Activated T-helper 2 cell treated with anti-CD3 and anti-CD28 coated beads, Interferon-gamma antibody, Interleukin-2, Interleukin-4, amounts not matched to agents 10 μg/mL and 5 μg/mL and 100 μg/mL, durations not matched to agents 14 hours and 24 hours and 36 hours (primary cell): ENCODE data around the gene AKT1S1. TPM values are rescaled to one million over a fixed set of nuclear protein-coding genes. Genes with fewer than 3 reads are reported as not detected.

ENCODE experiments used
- DNase-seq: peaks from one replicate; pipeline ENCODE4 v3.0.0; 2021; ENCODE audit warnings: low spot score
- H3K27ac Mint-ChIP-seq: one replicate; pipeline ENCODE4 v1.8.0; 2021; ENCODE audit warnings: mixed read lengths
- H3K27me3 Mint-ChIP-seq: one replicate; pipeline ENCODE4 v1.8.0; 2021; ENCODE audit warnings: low read depth, mixed read lengths
- H3K36me3 Mint-ChIP-seq: one replicate; pipeline ENCODE4 v1.8.0; 2021; ENCODE audit warnings: low read depth, mixed read lengths
- H3K4me1 Mint-ChIP-seq: one replicate; pipeline ENCODE4 v1.8.0; 2021; ENCODE audit warnings: low read depth, mixed read lengths
- H3K4me3 Mint-ChIP-seq: one replicate; pipeline ENCODE4 v1.8.0; 2021; ENCODE audit warnings: low read depth, mild to moderate bottlenecking, moderate library complexity, mixed read lengths
- H3K9me3 Mint-ChIP-seq: one replicate; pipeline ENCODE4 v1.8.0; 2021; ENCODE audit warnings: mixed read lengths
- intact Hi-C: fragments of 100-400 bp; cut with micrococcal nuclease; formaldehyde crosslinking; loops from one replicate; pipeline ENCODE4 v1.15.1; 2023
- total RNA-seq: library from RNA; stranded (reverse); gene quantifications from 2 replicates; pipeline ENCODE4 v1.2.3, GENCODE V29; 2022

Gene AKT1S1
- total RNA-seq, 1 donor from 2014 or later = 29.7 TPM

DNA sequence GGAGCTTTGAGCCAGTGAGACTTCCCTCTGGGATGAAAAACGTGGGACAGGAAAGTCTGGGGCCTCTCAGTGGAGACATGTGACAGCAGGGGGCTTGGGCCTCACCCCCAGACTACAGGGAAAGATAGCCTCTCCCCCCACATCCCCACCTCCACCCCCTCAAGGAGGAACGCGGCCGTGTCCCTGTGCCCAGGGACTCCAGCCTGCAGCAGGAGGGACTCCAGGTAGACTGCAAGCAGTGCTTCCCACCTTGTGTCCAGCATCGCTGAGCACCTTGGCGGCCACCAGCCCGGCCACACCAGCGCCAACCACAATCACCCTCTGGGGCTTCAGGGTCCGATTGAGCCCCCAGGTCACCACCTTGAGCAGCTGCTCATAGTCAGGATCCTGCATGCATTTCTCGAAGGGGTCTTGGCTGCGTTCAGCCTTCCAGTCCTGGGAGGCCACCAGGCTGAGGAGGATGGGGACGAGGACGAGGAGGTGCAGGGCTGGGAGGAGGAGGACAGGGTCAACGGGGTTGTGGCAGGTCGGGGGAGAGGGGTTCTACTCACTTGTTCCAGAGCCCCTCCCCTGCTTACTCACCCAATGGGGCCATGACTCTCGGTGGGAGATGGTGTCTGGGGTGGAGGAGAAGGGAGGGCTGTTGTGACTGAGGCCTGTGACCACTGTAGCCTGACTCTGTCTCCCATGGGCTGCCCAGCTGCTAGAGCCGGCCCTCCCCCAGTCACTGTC is 18.6 kb upstream of the AKT1S1 start:
- peaks cover 30% of the 10 kb centered on the region for H3K4me1 Mint-ChIP-seq

DNA sequence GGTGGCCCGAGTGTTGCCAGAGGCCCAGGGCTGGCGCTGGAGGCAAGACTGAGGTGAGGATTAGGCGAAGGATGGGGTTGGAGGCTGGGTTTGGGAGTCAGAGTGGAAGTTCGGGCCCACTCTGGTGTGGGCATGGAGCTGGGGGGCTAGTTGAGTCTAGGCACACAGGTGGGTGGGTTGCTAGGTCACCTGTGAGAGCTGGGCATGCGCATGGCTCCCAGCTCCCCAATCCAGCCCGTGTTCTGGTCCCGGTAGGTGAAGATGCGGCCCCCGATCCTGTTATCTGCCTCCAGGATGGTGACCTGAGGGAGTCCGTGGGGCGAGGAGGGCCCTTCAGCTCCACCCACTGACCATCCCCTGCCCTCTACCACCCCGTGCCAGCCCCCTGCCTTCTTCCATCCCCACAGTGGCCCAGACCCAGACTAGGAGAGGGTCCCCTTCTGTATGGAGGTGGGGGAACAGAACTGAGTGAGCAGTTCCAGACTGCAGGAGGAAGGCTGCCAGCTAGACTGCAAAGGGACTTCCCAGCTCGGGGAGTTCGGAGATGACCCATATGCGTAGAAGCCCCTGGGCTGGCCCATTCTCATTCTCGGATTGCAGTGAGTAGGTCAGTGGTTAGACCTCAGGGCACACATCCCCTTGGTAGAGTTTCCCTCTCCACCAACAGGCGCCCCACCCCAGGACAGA is 17.9 kb upstream of the AKT1S1 start:
- H3K4me3 Mint-ChIP-seq = peak overlapping the region; percentile 73
- peaks cover 31% of the 10 kb centered on the region for H3K4me1 Mint-ChIP-seq
- H3K9me3 Mint-ChIP-seq = no peaks in the 10 kb centered on the region
- intact Hi-C loops = no loop called here
- H3K36me3 Mint-ChIP-seq = peaks cover 9% of the 10 kb centered on the region
- no peak for DNase-seq
- H3K27me3 Mint-ChIP-seq = no peaks in the 10 kb centered on the region
- H3K27ac Mint-ChIP-seq = peak overlapping the region; percentile 87

More for the DNA sequence above, 18.6 kb upstream of the AKT1S1 start:
- peak overlapping the region; percentile 98 for H3K27ac Mint-ChIP-seq
- H3K27me3 Mint-ChIP-seq = no peaks in the 10 kb centered on the region
- intact Hi-C loops = loop anchor here (2.0 kb wide), 2 partner anchors 15 to 33 kb away; partner anchors contain the start of genes ATF5 and NUP62
- no peaks in the 10 kb centered on the region for H3K9me3 Mint-ChIP-seq
- H3K36me3 Mint-ChIP-seq = peaks cover 6% of the 10 kb centered on the region
- peak overlapping the region; percentile 73 for H3K4me3 Mint-ChIP-seq
- no peak for DNase-seq

DNA sequence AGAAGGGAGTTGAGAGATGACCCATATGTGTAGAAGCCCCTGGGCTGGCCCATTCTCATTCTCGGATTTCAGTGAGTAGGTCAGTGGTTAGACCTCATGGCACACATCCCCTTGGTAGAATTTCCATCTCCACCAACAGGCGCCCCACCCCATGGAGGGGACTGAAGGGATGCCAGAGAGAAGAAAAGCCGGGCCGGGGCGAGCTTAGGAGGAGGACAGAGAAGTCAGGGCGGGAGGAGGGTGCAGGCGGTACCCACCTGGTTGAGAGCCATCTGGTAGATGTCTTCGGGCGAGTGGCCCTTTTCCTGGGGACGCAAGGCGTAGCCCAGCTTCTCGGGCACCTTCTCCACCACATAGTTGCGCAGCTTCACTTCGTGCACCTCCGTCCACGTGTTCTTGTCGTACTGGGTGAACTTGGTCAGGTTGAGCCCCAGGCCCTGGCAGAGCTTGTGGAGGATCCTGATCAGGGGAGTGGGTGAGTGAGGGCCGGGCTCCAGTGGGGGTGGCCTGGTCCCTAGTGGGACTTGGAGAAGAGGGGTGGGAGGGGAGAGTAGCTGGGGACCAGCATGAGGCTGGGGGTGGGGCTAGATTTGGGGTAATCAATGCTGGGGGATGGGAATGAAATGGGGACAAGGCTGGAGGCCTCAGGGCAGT is 17.0 kb upstream of the AKT1S1 start:
- intact Hi-C loops = no loop called here
- Mint-ChIP-seq H3K4me3 (peak overlapping the region; percentile 24), H3K4me1 (peaks cover 34% of the 10 kb centered on the region), H3K36me3 (peaks cover 17% of the 10 kb centered on the region), H3K27me3 (no peaks in the 10 kb centered on the region), H3K27ac (peak overlapping the region; percentile 54), H3K9me3 (no peaks in the 10 kb centered on the region)
- no peak for DNase-seq

DNA sequence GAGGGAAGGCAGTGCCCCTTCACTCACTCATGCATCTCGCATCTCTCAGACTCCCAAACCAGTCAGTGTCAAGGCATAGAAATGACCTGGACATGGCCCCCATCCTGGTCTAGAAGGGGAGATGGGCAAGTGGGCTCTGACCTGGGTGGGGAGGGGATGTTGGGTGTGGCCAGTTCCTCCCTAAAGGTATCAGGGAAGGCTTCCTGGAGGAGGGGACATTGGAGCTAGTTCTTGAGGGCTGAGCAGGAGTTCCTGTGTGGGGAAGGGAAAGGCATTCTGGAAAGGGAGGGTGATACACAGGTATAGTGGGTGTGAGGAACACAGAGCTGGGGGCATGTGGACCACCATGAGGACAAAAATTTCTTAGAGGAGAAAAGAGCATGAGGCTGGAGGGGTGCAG is 15.6 kb upstream of the AKT1S1 start:
- Mint-ChIP-seq H3K4me3 (no peak overlapping the region), H3K9me3 (no peaks in the 10 kb centered on the region), H3K36me3 (peaks cover 24% of the 10 kb centered on the region), H3K27me3 (no peaks in the 10 kb centered on the region), H3K27ac (peak overlapping the region; percentile 51), H3K4me1 (peaks cover 31% of the 10 kb centered on the region)
- DNase-seq = no peak
- intact Hi-C loops = no loop called here

DNA sequence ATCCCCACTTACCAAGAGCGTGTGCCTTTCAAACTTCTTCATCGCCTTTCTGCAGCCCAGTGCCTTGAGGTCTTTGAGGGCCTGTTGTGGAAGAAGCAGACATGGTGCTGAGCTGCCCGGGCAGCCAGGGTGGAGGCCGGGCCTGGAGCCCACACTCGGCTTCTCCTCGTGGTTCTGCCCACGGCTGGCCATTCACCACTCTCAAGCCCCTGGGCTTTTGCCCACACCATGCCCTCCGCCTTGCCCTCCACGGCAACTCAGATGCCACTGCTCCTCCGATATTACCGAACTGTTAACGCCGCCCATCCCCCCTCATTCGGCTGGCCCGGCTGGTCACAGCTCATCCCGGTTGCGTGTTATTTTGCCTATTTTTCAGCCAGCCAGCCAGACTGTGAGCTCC is 14.2 kb upstream of the AKT1S1 start:
- intact Hi-C loops = no loop called here
- Mint-ChIP-seq H3K27me3 (no peaks in the 10 kb centered on the region), H3K4me1 (peaks cover 19% of the 10 kb centered on the region), H3K36me3 (peaks cover 23% of the 10 kb centered on the region), H3K4me3 (peak overlapping the region; percentile 1), H3K27ac (no peak overlapping the region), H3K9me3 (no peaks in the 10 kb centered on the region)
- DNase-seq = no peak

DNA sequence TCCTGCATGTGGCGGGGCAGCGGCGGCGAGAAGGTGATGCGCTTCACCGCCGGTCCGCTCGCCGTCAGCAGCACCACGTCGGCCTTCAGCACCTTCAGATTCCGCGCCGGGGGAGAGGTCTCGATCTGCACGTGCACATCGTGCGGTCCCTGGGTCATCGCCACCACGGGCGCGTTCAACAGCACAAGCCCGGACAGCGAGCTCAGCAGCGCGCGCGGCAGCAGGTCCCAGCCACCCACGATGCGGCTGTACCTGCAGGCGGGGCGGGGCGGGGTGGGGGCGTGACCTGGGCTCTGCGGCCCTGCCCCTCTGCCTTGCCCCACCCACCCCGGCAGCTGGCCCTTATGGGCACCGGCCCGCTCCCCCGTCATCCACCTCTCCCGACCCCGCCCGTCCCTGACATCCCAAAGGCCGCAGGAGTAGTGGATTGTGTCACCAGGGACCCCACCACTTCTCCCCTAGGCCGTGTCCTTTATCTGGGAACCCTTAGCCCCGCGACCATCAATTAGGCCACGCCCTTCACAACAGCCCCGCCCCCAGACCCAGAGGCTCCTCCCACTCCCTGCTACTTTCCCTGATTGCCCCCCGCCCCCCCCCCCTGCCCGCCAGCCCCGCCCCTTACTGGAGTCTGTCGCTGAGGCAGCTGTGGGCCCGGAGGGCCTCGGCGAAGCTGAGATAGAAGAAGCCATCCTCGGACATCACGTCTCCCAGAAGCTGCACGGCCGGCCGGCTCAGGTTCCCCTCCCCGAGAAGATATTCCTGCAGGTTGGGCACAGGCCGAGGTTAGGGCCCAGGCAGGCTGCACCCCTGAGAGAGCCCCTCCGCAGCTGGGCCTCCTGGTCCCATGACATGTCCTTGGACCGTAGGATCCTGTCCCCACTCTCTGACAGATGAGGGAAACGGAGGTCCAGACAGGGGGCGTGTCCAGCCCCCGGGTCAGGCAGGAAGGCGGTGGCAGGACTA is 13.5 kb upstream of the AKT1S1 start:
- no peaks in the 10 kb centered on the region for H3K27me3 Mint-ChIP-seq
- H3K4me3 Mint-ChIP-seq = peak overlapping the region; percentile 73
- H3K27ac Mint-ChIP-seq = no peak overlapping the region
- H3K9me3 Mint-ChIP-seq = no peaks in the 10 kb centered on the region
- H3K36me3 Mint-ChIP-seq = peaks cover 27% of the 10 kb centered on the region
- peak; percentile 28 for DNase-seq
- intact Hi-C loops = no loop called here
- peaks cover 15% of the 10 kb centered on the region for H3K4me1 Mint-ChIP-seq

DNA sequence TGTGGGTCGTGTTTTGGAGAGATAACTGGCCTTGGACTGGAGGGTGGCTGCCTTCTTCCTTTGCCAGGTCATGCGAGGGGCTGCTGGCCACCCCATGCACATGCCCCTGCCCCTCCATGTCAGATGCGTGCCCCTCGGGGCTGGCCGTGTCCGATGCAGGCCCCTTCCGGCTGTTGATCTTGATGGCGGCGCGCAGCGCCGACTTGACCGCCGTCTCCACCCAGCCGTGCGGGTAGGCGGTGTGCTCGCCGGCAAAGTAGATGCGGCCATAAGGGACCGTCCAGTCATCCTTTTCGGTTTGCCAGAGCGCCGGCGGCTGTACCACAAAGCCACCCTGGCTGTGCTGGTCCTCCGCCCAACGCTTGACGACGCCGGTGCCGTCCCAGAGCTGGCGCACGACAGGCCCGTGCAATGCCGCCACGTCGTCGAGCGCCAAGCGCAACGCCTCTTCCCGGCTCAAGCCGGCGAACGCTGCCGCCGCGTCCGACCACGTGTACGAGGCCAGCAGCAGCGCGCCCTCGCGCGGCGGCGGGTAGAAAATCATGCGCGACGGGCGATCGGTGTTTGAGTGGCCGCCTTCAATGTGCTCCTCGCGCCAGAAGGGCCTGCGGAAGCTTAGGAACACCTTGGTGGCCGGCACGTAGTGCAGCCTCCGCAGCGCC is 12.7 kb upstream of the AKT1S1 start:
- H3K4me3 Mint-ChIP-seq = peak overlapping the region; percentile 73
- H3K27me3 Mint-ChIP-seq = no peaks in the 10 kb centered on the region
- intact Hi-C loops = no loop called here
- no peaks in the 10 kb centered on the region for H3K9me3 Mint-ChIP-seq
- H3K4me1 Mint-ChIP-seq = peaks cover 11% of the 10 kb centered on the region
- H3K27ac Mint-ChIP-seq = no peak overlapping the region
- DNase-seq = peak; percentile 75
- peaks cover 32% of the 10 kb centered on the region for H3K36me3 Mint-ChIP-seq

DNA sequence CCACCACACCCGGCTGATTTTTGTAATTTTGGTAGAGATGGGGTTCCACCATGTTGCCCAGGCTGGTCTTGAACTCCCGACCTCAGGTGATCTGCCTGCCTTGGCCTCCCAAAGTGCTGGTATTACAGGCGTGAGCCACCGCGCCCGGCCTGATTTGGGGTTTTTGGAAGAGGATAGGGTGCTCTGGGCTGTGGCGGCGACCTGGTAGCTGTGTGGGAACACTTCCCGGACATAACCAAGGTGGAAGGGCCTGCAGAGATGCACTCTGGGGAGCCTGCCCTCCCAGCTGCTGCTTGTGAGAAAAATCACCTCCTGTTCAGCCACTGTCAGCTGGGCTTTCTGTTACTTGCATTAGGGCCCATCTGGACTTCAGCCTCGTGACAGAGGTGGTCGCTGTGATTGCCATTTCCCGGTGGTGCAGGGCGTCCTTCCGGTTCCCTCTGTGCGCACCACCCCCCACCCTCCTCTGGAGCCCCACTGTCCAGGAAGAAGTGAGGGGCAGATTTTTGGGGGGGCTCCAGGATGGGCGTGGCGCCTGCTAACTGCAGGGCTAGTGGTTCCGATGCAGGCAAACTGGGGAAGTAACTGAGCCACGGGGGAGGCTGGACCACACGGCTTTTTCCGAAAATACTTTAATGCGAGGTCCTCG is 12.0 kb upstream of the AKT1S1 start:
- Mint-ChIP-seq H3K27me3 (no peaks in the 10 kb centered on the region), H3K4me3 (peak overlapping the region; percentile 5), H3K27ac (no peak overlapping the region), H3K36me3 (peaks cover 39% of the 10 kb centered on the region), H3K9me3 (no peaks in the 10 kb centered on the region), H3K4me1 (peaks cover 11% of the 10 kb centered on the region)
- no peak for DNase-seq
- intact Hi-C loops = no loop called here

DNA sequence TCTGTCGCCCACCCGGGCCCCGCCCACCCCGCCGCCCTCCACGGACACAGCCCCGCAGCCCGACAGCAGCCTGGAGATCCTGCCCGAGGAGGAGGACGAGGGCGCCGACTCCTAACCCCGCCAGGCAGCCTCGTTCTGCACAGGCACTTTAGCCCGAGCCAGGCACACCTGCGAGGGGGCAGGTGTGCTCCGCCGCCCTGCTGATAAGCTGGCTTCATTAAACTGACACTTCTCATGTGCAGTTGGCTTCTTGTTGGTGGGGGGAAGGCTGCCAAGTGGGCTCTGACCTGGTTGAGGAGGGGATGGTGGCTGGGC is 11.3 kb upstream of the AKT1S1 start:
- Mint-ChIP-seq H3K9me3 (no peaks in the 10 kb centered on the region), H3K36me3 (peaks cover 43% of the 10 kb centered on the region), H3K4me1 (peaks cover 11% of the 10 kb centered on the region), H3K4me3 (no peak overlapping the region), H3K27me3 (no peaks in the 10 kb centered on the region), H3K27ac (no peak overlapping the region)
- intact Hi-C loops = no loop called here
- no peak for DNase-seq

DNA sequence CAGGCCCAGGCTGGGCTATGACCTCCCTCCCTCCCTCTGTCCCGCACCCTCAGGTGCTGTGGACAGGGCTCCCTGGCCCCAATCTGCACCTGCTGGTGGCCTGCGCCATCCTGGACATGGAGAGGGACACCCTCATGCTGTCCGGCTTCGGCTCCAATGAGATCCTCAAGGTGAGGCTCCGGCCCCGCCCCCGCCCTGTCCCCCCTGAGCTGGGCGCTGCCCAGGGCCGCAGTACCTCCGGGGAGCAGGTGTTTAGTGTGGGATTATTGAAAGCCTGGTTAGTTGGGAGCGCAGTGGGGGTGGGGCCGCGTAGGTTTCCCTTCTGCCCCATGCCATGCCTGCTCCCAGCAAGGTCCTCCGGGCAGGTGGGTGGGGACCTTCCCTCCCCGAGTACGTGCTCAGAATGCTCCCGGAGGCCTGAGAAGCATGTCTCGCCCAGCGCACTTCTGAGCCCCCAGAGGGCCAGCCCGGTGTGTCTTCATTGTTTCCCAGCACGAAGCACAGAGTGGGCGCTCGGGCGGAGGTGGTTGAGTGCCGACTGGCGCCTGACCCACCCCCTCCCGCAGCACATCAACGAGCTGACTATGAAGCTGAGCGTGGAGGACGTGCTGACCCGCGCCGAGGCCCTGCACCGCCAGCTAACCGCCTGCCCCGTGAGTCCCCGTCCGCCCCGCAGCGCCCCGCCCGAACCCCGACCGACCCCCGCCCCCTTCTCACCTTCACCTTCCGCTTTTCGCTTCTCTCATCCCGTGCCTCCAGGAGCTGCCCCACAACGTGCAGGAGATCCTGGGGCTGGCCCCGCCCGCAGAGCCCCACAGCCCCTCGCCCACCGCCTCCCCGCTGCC is 10.7 kb upstream of the AKT1S1 start:
- Mint-ChIP-seq H3K27me3 (no peaks in the 10 kb centered on the region), H3K9me3 (no peaks in the 10 kb centered on the region), H3K4me1 (peaks cover 7% of the 10 kb centered on the region), H3K27ac (no peak overlapping the region), H3K4me3 (no peak overlapping the region), H3K36me3 (peaks cover 46% of the 10 kb centered on the region)
- intact Hi-C loops = no loop called here
- DNase-seq = no peak

DNA sequence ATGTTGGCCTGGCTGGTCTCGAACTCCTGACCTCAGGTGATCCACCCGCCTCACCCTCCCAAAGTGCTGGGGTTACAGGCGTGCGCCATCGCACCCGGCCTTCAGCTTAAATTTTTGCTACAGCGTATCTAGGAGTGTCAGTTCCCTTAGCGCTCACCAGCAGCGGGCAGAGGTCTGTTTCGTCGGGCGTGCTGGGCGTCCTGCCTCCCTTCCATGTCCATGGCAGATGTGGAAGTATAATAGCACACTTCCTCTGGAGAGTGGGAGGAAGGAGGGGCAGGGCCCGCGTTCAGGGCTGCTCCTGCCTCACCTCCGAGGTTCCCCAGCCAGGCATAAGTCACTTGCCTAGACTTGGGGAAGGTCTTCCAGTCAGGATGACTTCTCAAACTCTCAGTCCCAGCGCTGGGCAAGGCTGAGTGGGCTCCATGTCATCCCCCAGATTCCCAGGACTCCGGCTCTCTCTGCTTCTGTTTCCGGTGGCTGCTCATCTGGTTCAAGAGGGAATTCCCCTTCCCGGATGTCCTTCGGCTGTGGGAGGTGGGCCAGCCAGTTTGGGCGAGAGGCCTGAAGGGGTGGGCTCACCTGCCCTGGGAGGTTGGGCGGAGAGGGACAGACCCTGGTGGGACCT is 10.0 kb upstream of the AKT1S1 start:
- Mint-ChIP-seq H3K9me3 (no peaks in the 10 kb centered on the region), H3K27ac (no peak overlapping the region), H3K27me3 (no peaks in the 10 kb centered on the region), H3K4me3 (no peak overlapping the region), H3K36me3 (peaks cover 53% of the 10 kb centered on the region), H3K4me1 (peaks cover 5% of the 10 kb centered on the region)
- intact Hi-C loops = no loop called here
- no peak for DNase-seq
